Measurements from ENCODE around the gene STAC2. TPM values are rescaled to one million over a fixed set of nuclear protein-coding genes. Genes with fewer than 3 reads are reported as not detected.
"Not testable (repeated sequence)": the region's sequence is repeated elsewhere in the genome, so short reads cannot be mapped to it uniquely, and the experiment has no call there.

The STAC2 gene
- total and polyA plus RNA-seq, 7 donors, result under 0.01 to 1.1 (median 0.31) TPM; not detected in 1

DNA sequence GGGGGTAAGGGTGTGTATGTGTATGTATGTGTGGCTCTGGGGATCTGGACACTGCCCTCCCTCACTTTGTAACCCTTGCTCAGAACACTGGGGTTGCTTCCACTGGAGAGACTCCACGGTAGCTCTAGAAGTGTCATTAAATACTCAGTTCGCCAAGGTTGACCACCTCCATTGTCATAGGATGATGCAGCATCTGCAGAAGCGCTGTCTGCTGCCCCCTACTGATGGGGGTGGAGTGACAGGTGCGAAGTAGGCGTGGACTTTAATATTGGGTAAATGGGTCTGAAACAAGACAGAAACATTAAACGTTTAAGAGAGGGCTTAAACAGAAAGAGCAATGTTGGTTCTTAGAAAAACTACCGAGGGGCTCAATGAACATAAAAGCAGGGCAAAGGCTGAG lies 35.5 kb upstream of the STAC2 start:
- Histone ChIP-seq H3K9me3 (no peaks in the 10 kb centered on the region), H3K4me3 (no peak overlapping the region), H3K27ac (no peak overlapping the region), H3K36me3 (peaks cover 13 to 96% (median 36%) of the 10 kb centered on the region in 4 donors), H3K27me3 (no peaks in the 10 kb centered on the region), H3K4me1 (no peaks in the 10 kb centered on the region)
- DNase-seq, result no peak
- 88% methylated on average over 7 of the region's 7 CpGs for WGBS, 2 donors
- intact Hi-C loops (cut with DNase I), result no loop called here
- no peak for TF ChIP-seq POLR2AphosphoS5 (IDR thresholded peaks at IDR 0.05)
- TF ChIP-seq, protein P1, sequence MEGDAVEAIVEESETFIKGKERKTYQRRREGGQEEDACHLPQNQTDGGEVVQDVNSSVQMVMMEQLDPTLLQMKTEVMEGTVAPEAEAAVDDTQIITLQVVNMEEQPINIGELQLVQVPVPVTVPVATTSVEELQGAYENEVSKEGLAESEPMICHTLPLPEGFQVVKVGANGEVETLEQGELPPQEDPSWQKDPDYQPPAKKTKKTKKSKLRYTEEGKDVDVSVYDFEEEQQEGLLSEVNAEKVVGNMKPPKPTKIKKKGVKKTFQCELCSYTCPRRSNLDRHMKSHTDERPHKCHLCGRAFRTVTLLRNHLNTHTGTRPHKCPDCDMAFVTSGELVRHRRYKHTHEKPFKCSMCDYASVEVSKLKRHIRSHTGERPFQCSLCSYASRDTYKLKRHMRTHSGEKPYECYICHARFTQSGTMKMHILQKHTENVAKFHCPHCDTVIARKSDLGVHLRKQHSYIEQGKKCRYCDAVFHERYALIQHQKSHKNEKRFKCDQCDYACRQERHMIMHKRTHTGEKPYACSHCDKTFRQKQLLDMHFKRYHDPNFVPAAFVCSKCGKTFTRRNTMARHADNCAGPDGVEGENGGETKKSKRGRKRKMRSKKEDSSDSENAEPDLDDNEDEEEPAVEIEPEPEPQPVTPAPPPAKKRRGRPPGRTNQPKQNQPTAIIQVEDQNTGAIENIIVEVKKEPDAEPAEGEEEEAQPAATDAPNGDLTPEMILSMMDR (IDR thresholded peaks at IDR 0.05), result no peak
- no peak for TF ChIP-seq POLR2A (IDR thresholded peaks at IDR 0.05)
- TF ChIP-seq EP300 (IDR thresholded peaks at IDR 0.05), result no peak

- Histone ChIP-seq H3K4me3 (no peak overlapping the region), H3K27ac (no peak overlapping the region), H3K4me1 (no peaks in the 10 kb centered on the region), H3K27me3 (no peaks in the 10 kb centered on the region), H3K9me3 (no peaks in the 10 kb centered on the region), H3K36me3 (peaks cover 0 to 50% (median 7%) of the 10 kb centered on the region in 4 donors)
- intact Hi-C loops (cut with DNase I), result no loop called here
- no peak for DNase-seq
- TF ChIP-seq, protein P1 (IDR thresholded peaks at IDR 0.05), result no peak
- TF ChIP-seq POLR2A (IDR thresholded peaks at IDR 0.05) (no peak), EP300 (IDR thresholded peaks at IDR 0.05) (no peak), POLR2AphosphoS5 (IDR thresholded peaks at IDR 0.05) (no peak)
- WGBS, 2 donors, result 87 to 88% methylated on average over 7 of the region's 7 CpGs
Observed at GRCh38 chr17:39252788-39253460, 27.2 kb upstream of the STAC2 start.

- H3K4me3 ChIP-seq, result no peak overlapping the region
- H3K27ac ChIP-seq, result no peak overlapping the region
- WGBS, 2 donors, result 63 to 73% methylated on average over 1 of the region's 1 CpG
- no peaks in the 10 kb centered on the region for H3K27me3 ChIP-seq
- intact Hi-C loops (cut with DNase I), result no loop called here
- no peaks in the 10 kb centered on the region for H3K9me3 ChIP-seq
- peaks cover 0 to 41% (median under 1%) of the 10 kb centered on the region in 4 donors for H3K36me3 ChIP-seq
- H3K4me1 ChIP-seq, result no peaks in the 10 kb centered on the region
- DNase-seq, result no peak
- TF ChIP-seq, protein P1 (IDR thresholded peaks at IDR 0.05), result no peak
- TF ChIP-seq EP300 (IDR thresholded peaks at IDR 0.05), result no peak
- no peak for TF ChIP-seq POLR2AphosphoS5 (IDR thresholded peaks at IDR 0.05)
- no peak for TF ChIP-seq POLR2A (IDR thresholded peaks at IDR 0.05)
Observed at GRCh38 chr17:39251997-39252396, 26.3 kb upstream of the STAC2 start.

DNA sequence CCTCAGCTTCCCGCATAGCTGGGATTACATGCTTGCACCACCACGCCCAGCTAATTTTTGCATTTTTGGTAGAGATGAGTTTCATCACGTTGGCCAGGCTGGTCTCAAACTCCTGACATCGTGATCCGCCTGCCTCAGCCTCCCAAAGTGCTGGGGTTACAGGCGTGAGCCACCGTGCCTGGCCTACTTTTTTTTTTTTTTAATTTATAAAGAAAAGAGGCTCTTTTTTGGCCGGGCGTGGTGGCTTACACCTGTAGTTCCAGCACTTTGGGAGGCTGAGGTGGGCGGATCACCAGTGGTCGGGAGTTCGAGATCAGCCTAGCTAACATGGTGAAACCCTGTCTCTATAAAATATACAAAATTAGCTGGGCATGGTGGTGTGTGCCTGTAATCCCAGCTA lies 24.3 kb upstream of the STAC2 start:
- H3K4me3 ChIP-seq; intact Hi-C loops (cut with DNase I); DNase-seq; H3K27me3 ChIP-seq; H3K4me1 ChIP-seq; H3K27ac ChIP-seq; H3K9me3 ChIP-seq: not testable (repeated sequence)
- peaks cover 0 to 24% (median 0%) of the 10 kb centered on the region in 4 donors for H3K36me3 ChIP-seq
- 96% methylated on average over 12 of the region's 12 CpGs for WGBS, 2 donors

- no peaks in the 10 kb centered on the region for H3K9me3 ChIP-seq
- TF ChIP-seq POLR2AphosphoS5 (IDR thresholded peaks at IDR 0.05) (no peak), POLR2A (IDR thresholded peaks at IDR 0.05) (no peak), EP300 (IDR thresholded peaks at IDR 0.05) (no peak)
- TF ChIP-seq, protein P1 (IDR thresholded peaks at IDR 0.05), result no peak
- H3K4me1 ChIP-seq, result no peaks in the 10 kb centered on the region
- H3K36me3 ChIP-seq, result no peaks in the 10 kb centered on the region
- peak; percentile 24 for DNase-seq
- no peak overlapping the region for H3K4me3 ChIP-seq
- H3K27me3 ChIP-seq, result peaks cover 0 to 11% (median 0%) of the 10 kb centered on the region in 3 donors
- WGBS, 2 donors, result 53 to 59% methylated on average over 3 of the region's 3 CpGs
- intact Hi-C loops (cut with DNase I), result no loop called here
- H3K27ac ChIP-seq, result no peak overlapping the region
Observed at GRCh38 chr17:39246274-39246673, 20.5 kb upstream of the STAC2 start.

Data from sigmoid colon (tissue), 7 donors.